SK-N-SH treated with all-trans-retinoic acid at 6 μM for 48 hours (cell line): ENCODE measurements around the gene PRMT5.

Experiments used
- ARNTL ChIP-seq: fragments of 450-650 bp; formaldehyde crosslinking; IDR thresholded peaks from 2 replicates; pipeline ENCODE4 v1.5.0; 2020; ENCODE audit warnings: low read depth, mild to moderate bottlenecking, moderate library complexity, borderline replicate concordance
- BACH2 ChIP-seq: fragments of 250-450 bp; sonication (Bioruptor Pico); IDR thresholded peaks from 2 replicates; pipeline ENCODE4 v1.9.0; 2021; ENCODE audit warnings: mild to moderate bottlenecking, borderline replicate concordance
- SNAI2 ChIP-seq: fragments of 250-450 bp; sonication (Bioruptor Pico); IDR thresholded peaks from 2 replicates; pipeline ENCODE4 v1.5.0; 2020; ENCODE audit warnings: mild to moderate bottlenecking, moderate library complexity
- ZFP3 ChIP-seq: fragments of 250-450 bp; sonication (Bioruptor Pico); IDR thresholded peaks from 2 replicates; pipeline ENCODE4 v1.5.0; 2020; ENCODE audit warnings: mild to moderate bottlenecking, moderate library complexity

- TF ChIP-seq BACH2 (CRISPR knock-in tag) = no peak
- TF ChIP-seq ZFP3 (CRISPR knock-in tag) = no peak
- TF ChIP-seq ARNTL (CRISPR knock-in tag) = no peak
- TF ChIP-seq SNAI2 = no peak
Observed at GRCh38 chr14:22919601-22919921, 9.6 kb downstream of the PRMT5 start.
